Measurements from ENCODE around the gene SEMA5B.

The SEMA5B gene

DNA sequence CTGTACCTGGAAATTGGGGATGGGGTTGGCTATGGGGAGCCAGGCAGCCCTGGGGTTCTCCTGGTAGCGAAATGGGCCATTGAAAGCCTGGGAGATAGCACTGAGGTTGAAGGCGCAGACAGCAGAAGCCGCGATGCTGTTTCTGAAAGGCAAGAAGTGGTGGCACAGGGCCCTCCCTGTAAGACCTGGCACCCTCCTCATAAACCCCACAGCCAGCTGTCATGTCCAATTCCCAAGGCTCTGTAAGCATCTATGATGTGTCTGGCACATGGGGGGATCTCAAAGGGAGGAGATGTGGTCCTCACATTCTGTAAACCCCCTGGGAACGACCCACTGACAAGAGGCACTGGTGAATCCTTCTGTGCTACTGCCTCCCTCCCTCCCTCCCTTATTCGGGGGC lies 104.0 kb downstream of the SEMA5B start:
- H3K4me3 ChIP-seq (ENCODE audit: insufficient read length, low read depth): no peak overlapping the region
- H3K36me3 ChIP-seq (ENCODE audit: insufficient read depth, insufficient read length, low read length): no peaks in the 10 kb centered on the region

GRCh38 chr3:122921791-122922651 lies 105.5 kb downstream of the SEMA5B start:
- H3K4me1 ChIP-seq (ENCODE audit: insufficient read depth, insufficient read length): no peaks in the 10 kb centered on the region
- TF ChIP-seq SUZ12 (IDR thresholded peaks at IDR 0.05; ENCODE audit: extremely low read depth, insufficient read depth, insufficient read length): no peak
- H3K9me3 ChIP-seq (ENCODE audit: insufficient read depth, low read length): no peaks in the 10 kb centered on the region
- no peaks in the 10 kb centered on the region for H3K27me3 ChIP-seq (ENCODE audit: insufficient read depth, insufficient read length)
- H3K4me3 ChIP-seq (ENCODE audit: insufficient read length, low read depth): no peak overlapping the region
- no peaks in the 10 kb centered on the region for H3K36me3 ChIP-seq (ENCODE audit: insufficient read depth, insufficient read length, low read length)
- H3K9ac ChIP-seq (ENCODE audit: insufficient read length, low read depth): no peak overlapping the region
- no peak for DNase-seq (ENCODE audit: low read depth, low spot score)

More for the DNA sequence above, 104.0 kb downstream of the SEMA5B start:
- no peaks in the 10 kb centered on the region for H3K9me3 ChIP-seq (ENCODE audit: insufficient read depth, low read length)
- H3K4me1 ChIP-seq (ENCODE audit: insufficient read depth, insufficient read length): no peaks in the 10 kb centered on the region
- no peak for TF ChIP-seq YY1 (IDR thresholded peaks at IDR 0.05; ENCODE audit: insufficient read depth, insufficient read length)
- TF ChIP-seq ZNF274 (IDR thresholded peaks at IDR 0.05; ENCODE audit: low read depth, low read length): no peak
- TF ChIP-seq SUZ12 (IDR thresholded peaks at IDR 0.05; ENCODE audit: extremely low read depth, insufficient read depth, insufficient read length): no peak
- no peaks in the 10 kb centered on the region for H3K27me3 ChIP-seq (ENCODE audit: insufficient read depth, insufficient read length)
- DNase-seq (ENCODE audit: low read depth, low spot score): no peak
- H3K9ac ChIP-seq (ENCODE audit: insufficient read length, low read depth): no peak overlapping the region

DNA sequence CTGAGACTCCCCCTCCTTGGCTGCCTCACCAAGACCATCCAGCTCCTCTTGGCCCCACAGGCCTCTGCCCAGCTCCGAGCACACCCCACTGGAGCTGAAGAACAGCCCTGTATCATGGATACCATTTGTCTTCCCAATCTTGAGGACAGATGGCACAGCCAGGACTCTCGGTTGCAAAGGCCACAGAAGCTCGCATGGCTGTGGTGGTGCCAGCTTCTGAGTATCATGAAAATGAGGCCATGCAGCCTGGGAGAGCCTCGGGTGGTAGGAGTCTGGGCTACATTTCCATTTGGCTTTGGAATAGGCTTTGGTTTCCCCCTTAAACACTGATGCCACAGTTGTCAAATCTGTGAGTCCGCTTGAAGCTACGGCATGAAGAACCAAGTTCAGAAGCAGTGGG lies 106.6 kb downstream of the SEMA5B start:
- TF ChIP-seq YY1 (IDR thresholded peaks at IDR 0.05; ENCODE audit: insufficient read depth, insufficient read length): no peak
- Histone ChIP-seq H3K27me3 (ENCODE audit: insufficient read depth, insufficient read length) (no peaks in the 10 kb centered on the region), H3K9ac (ENCODE audit: insufficient read length, low read depth) (no peak overlapping the region)

GRCh38 chr3:122919291-122919610 lies 108.3 kb downstream of the SEMA5B start:
- H3K27me3 ChIP-seq (ENCODE audit: insufficient read depth, insufficient read length): no peaks in the 10 kb centered on the region
- no peaks in the 10 kb centered on the region for H3K4me1 ChIP-seq (ENCODE audit: insufficient read depth, insufficient read length)
- H3K9ac ChIP-seq (ENCODE audit: insufficient read length, low read depth): no peak overlapping the region
- no peaks in the 10 kb centered on the region for H3K9me3 ChIP-seq (ENCODE audit: insufficient read depth, low read length)
- H3K36me3 ChIP-seq (ENCODE audit: insufficient read depth, insufficient read length, low read length): no peaks in the 10 kb centered on the region
- no peak for DNase-seq (ENCODE audit: low read depth, low spot score)
- TF ChIP-seq SUZ12 (IDR thresholded peaks at IDR 0.05; ENCODE audit: extremely low read depth, insufficient read depth, insufficient read length) (no peak), YY1 (IDR thresholded peaks at IDR 0.05; ENCODE audit: insufficient read depth, insufficient read length) (no peak), ZNF274 (IDR thresholded peaks at IDR 0.05; ENCODE audit: low read depth, low read length) (no peak)
- no peak overlapping the region for H3K4me3 ChIP-seq (ENCODE audit: insufficient read length, low read depth)

More for the DNA sequence above, 106.6 kb downstream of the SEMA5B start:
- Histone ChIP-seq H3K9me3 (ENCODE audit: insufficient read depth, low read length) (no peaks in the 10 kb centered on the region), H3K4me1 (ENCODE audit: insufficient read depth, insufficient read length) (no peaks in the 10 kb centered on the region), H3K36me3 (ENCODE audit: insufficient read depth, insufficient read length, low read length) (no peaks in the 10 kb centered on the region), H3K4me3 (ENCODE audit: insufficient read length, low read depth) (no peak overlapping the region)
- no peak for DNase-seq (ENCODE audit: low read depth, low spot score)

- no peaks in the 10 kb centered on the region for H3K27me3 ChIP-seq (ENCODE audit: insufficient read depth, insufficient read length)
- H3K9ac ChIP-seq (ENCODE audit: insufficient read length, low read depth): no peak overlapping the region
- H3K4me1 ChIP-seq (ENCODE audit: insufficient read depth, insufficient read length): no peaks in the 10 kb centered on the region
- no peak for DNase-seq (ENCODE audit: low read depth, low spot score)
- H3K9me3 ChIP-seq (ENCODE audit: insufficient read depth, low read length): no peaks in the 10 kb centered on the region
- no peak overlapping the region for H3K4me3 ChIP-seq (ENCODE audit: insufficient read length, low read depth)
- no peak for TF ChIP-seq SUZ12 (IDR thresholded peaks at IDR 0.05; ENCODE audit: extremely low read depth, insufficient read depth, insufficient read length)
- no peak for TF ChIP-seq YY1 (IDR thresholded peaks at IDR 0.05; ENCODE audit: insufficient read depth, insufficient read length)
- no peak for TF ChIP-seq ZNF274 (IDR thresholded peaks at IDR 0.05; ENCODE audit: low read depth, low read length)
- H3K36me3 ChIP-seq (ENCODE audit: insufficient read depth, insufficient read length, low read length): no peaks in the 10 kb centered on the region
Measured at GRCh38 chr3:122918576-122919290, 108.8 kb downstream of the SEMA5B start.

DNA sequence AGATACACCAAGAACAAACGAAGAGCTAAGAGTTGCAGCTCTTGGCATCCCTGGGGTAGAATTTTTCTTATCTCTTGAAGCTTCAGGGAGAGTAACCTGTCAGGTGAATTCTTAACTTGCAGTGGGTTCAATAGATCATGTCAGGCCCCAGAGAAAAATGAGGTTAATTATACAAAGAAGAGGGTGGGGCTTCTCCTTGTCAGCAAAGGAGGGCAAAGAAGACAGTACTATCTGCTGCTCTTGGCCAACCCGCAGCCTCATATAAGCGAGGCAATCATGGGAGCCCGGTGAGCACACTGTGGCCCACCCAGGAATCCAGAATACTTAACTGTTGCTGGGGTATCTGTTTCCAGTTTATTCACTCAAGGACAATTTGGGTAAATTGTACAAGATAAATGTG lies 110.2 kb downstream of the SEMA5B start:
- TF ChIP-seq YY1 (IDR thresholded peaks at IDR 0.05; ENCODE audit: insufficient read depth, insufficient read length): no peak
- TF ChIP-seq SUZ12 (IDR thresholded peaks at IDR 0.05; ENCODE audit: extremely low read depth, insufficient read depth, insufficient read length): no peak
- TF ChIP-seq ZNF274 (IDR thresholded peaks at IDR 0.05; ENCODE audit: low read depth, low read length): no peak
- no peaks in the 10 kb centered on the region for H3K4me1 ChIP-seq (ENCODE audit: insufficient read depth, insufficient read length)
- H3K9me3 ChIP-seq (ENCODE audit: insufficient read depth, low read length): no peaks in the 10 kb centered on the region
- no peak overlapping the region for H3K9ac ChIP-seq (ENCODE audit: insufficient read length, low read depth)
- H3K4me3 ChIP-seq (ENCODE audit: insufficient read length, low read depth): no peak overlapping the region
- H3K27me3 ChIP-seq (ENCODE audit: insufficient read depth, insufficient read length): no peaks in the 10 kb centered on the region
- no peaks in the 10 kb centered on the region for H3K36me3 ChIP-seq (ENCODE audit: insufficient read depth, insufficient read length, low read length)
- no peak for DNase-seq (ENCODE audit: low read depth, low spot score)

DNA sequence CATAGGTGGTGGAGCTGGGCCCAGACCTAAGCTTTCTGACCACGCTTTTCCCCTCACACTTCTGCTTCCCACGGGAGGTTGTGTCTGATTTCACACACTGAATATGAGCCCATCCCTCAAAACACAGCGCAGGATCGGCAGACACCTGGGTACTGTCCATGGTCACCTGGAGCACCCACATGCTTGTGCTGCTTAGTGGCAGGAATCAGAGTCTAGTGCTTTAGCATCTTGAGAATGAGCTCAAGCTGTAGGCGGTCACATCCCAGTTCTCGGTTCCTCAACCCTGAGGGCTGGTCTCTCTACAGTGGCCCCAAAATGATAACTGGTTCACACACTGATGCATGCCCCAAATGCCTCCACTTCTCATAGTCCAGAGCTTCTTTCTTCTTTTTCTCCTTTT lies 111.0 kb downstream of the SEMA5B start:
- no peak overlapping the region for H3K9ac ChIP-seq (ENCODE audit: insufficient read length, low read depth)
- no peaks in the 10 kb centered on the region for H3K4me1 ChIP-seq (ENCODE audit: insufficient read depth, insufficient read length)
- H3K27me3 ChIP-seq (ENCODE audit: insufficient read depth, insufficient read length): no peaks in the 10 kb centered on the region
- no peaks in the 10 kb centered on the region for H3K9me3 ChIP-seq (ENCODE audit: insufficient read depth, low read length)
- no peak for DNase-seq (ENCODE audit: low read depth, low spot score)
- TF ChIP-seq SUZ12 (IDR thresholded peaks at IDR 0.05; ENCODE audit: extremely low read depth, insufficient read depth, insufficient read length): no peak
- TF ChIP-seq ZNF274 (IDR thresholded peaks at IDR 0.05; ENCODE audit: low read depth, low read length): no peak
- no peak for TF ChIP-seq YY1 (IDR thresholded peaks at IDR 0.05; ENCODE audit: insufficient read depth, insufficient read length)
- H3K36me3 ChIP-seq (ENCODE audit: insufficient read depth, insufficient read length, low read length): no peaks in the 10 kb centered on the region
- H3K4me3 ChIP-seq (ENCODE audit: insufficient read length, low read depth): no peak overlapping the region

Measured in NT2/D1 (cell line).